KOPT-K1 (cell line): Measurements from ENCODE around the gene EIF2B4.
"Not testable (repeated sequence)": the region's sequence is repeated elsewhere in the genome, so short reads cannot be mapped to it uniquely, and the experiment has no call there.

Source experiments
- H3K27ac ChIP-seq: fragments of 200-600 bp; sonication (generic); 2 replicates; pipeline ENCODE4 v1.5.1; 2016; ENCODE audit warnings: antibody characterized with exemption, mild to moderate bottlenecking, low read depth, low read length; ENCODE audit not compliant: poor library complexity, severe bottlenecking
- H3K36me3 ChIP-seq: fragments of 200-600 bp; sonication (generic); 2 replicates; pipeline ENCODE4 v1.5.1; 2017; ENCODE audit warnings: antibody characterized with exemption, mild to moderate bottlenecking, low read length, moderate library complexity; ENCODE audit not compliant: insufficient read depth
- H3K9me3 ChIP-seq: fragments of 200-600 bp; sonication (generic); 2 replicates; pipeline ENCODE4 v1.5.1; 2017; ENCODE audit warnings: antibody characterized with exemption, low read length, mild to moderate bottlenecking; ENCODE audit not compliant: insufficient read depth, poor library complexity, severe bottlenecking

EIF2B4 gene

DNA sequence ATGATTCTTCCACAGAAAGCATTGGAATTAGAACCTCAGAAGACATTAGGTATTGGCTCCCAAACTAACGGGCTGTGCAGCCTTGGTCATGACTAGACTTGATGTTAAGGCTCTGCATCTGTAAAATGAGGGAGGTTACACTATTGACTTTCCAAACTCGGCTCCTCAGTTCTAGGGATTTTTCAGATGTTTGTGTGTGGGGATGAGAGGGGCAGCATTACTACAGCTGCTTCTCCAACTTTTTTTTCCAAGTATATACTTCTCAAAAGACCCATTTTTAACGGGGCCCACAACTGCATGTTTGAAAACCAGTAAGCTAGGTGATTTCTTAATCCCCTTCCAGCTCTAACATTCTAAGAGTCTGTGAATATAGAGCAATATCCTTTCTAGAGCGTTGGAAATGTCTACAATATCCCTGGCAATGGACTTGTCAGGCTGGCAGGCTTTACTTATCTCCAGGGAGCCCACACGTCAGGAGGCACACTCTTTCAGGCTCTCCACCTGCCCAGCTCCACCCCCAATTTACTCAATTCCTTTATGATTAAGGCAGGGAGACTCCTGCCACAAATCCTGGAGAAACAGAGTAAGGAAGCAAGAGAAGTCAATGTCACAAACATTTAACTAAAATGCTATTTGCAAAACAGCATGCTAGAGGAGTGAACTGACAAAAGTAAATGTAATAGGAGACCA, 46.4 kb downstream of the EIF2B4 start:
- no peaks in the 10 kb centered on the region for H3K9me3 ChIP-seq
- peaks cover 34% of the 10 kb centered on the region for H3K36me3 ChIP-seq
- H3K27ac ChIP-seq, result peak overlapping the region; percentile 84

DNA sequence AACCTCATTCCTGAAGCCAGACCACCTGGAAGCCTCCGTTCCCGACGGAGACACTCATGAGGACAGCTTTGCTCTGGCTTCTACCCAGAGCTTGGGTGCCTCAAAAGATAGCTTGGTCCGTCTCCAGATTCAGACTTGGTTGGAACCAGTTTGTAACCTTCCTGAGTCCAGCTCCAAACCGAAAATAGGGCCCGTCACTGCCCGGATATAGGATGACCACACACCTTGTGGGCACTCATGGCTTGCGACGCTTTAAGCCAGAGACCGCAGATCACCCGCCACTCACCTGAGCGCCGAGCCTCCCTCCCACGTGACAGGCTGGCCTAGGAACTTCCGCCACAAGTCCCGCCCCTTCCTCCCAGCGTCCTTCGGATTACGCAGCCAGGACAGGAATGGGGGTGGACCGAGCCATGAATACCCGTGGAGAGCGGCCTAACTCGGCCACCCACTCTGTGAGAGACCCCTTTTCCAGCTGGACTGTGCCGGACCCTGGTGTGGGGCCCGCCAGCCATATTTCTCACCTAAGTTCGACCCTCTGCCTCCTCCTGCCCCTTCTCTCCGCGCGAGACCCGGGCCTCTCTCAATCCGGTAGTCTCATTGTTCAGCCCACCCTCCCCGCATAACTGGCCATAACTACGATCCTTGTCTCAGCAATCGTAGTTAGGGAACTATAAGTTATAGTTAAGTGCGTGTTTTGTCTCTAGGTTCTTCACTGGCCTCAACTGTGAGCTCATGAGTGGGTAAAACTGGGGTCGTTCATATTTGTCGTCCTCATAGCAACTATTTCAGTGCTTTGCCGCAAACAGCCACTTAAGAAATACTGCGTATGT, 47.2 kb downstream of the EIF2B4 start, which contains the start of gene MPV17:
Gene MPV17, minus strand, starts transcription at position 332 of the 830 bp plus-strand sequence. CDS start 580 bp downstream, outside the sequence.
- Histone ChIP-seq H3K36me3 (peaks cover 26% of the 10 kb centered on the region), H3K9me3 (no peaks in the 10 kb centered on the region), H3K27ac (peak within 1 kb of the TSS; percentile 84)

DNA sequence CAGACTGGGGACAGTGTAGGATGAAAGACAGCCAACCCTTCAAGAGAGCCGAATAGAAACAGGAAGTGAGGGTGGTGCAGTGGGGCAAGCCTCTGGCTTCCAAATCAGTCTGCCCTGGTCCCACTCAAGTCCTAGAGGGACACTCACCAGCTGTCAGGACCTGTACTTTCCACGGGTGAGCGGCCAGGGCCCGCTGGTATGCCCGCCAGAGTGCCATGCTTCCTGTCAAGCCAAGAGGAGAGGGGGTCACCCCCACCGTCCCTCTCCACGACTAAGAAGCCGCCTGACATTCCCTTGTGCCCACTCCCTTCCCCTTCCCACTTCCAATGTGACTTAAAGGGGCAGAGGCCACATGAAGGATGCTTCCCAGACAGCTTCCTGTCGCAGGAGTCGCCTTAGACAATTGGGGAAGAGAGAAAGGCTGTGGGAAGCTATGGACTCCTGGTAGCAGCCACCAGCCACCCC, 47.8 kb downstream of the EIF2B4 start:
- Histone ChIP-seq H3K27ac (peak overlapping the region; percentile 84), H3K36me3 (peaks cover 21% of the 10 kb centered on the region), H3K9me3 (no peaks in the 10 kb centered on the region)

DNA sequence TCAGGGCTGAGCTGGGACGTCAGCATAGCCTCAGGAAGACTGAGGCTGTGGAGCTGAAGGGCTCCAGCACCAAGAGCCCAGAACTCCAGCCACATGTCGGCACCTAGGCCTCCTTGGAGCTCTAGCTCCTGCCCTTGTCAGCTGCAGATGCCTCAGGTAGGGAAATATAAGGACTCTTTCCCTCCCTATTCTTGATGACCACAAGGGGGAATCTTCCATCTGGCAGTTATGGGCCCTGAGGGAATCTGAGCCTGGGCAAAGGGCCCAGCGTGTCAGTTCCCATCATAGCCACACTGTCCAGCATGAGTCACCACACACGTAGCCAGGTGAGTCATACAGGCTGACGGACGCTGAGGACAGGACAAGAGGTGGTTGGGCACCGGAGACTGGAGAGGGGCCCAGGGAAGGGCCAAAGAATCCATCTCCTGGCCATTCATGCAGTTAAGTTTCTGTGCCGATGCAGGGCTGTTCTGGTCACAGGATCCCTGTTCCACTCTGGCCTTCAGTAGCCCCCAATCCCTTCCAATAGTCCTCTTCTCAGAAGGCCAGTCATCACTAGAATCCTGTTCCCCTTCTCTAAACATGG, 49.1 kb downstream of the EIF2B4 start:
- Histone ChIP-seq H3K27ac (no peak overlapping the region), H3K9me3 (no peaks in the 10 kb centered on the region), H3K36me3 (peaks cover 19% of the 10 kb centered on the region)

DNA sequence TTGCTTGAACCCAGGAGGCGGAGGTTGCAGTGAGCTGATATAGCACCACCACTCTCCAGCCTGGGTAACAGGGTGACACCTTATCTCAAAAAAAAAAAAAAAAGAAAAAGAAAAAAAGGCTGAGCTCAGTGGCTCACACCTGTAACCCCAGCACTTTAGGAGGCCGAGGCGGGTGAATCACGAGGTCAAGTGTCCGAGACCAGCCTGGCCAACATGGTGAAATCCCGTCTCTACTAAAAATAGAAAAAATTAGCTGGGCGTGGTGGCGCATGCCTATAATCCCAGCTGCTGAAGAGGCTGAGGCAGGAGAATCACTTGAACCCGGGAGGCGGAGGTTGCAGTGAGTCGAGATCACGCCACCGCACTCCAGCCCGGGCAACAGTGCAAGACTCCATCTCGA, 50.3 kb downstream of the EIF2B4 start:
- peaks cover 11% of the 10 kb centered on the region; the same call in 1 of the 2 replicates for H3K36me3 ChIP-seq
- H3K27ac ChIP-seq, H3K9me3 ChIP-seq: not testable (repeated sequence)

DNA sequence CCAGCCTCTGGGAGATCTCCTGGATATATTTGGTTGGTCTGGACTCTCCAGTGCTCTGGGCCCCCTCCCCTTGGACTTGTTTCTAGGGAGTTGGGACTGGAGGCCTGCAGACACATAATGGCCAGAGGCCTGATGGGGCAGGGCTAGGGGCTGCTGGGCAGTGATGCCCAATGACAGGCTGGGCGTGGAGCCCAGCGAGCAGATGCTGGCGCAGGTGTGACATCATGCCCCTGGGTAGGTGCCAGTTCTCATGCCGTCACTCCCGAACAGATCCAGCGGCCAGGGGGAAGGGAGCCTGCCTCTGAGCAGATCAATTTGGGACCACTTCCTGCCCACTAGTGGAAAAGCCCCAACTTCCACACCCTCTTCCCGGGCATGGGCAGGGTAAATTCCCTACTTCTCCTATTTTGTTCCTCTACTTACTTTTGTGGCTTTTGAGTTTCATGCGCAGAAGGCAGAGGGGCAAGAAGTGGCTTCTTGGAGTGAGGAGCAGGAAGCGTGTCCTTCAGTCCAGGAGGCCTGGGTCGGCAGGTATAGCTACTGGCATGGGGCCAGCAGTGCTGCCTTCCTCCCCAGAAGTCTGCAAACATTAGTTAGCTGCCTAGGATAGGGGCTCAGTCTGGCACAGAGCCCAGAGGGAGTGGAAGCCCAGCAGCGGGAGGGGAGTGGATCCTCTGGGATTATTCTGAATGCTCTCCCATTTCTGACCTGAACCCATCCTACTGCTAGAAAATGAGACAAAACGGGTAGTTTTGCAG, 53.3 kb downstream of the EIF2B4 start:
- H3K27ac ChIP-seq, result no peak overlapping the region
- no peaks in the 10 kb centered on the region for H3K9me3 ChIP-seq
- peaks cover 12% of the 10 kb centered on the region; the same call in 1 of the 2 replicates for H3K36me3 ChIP-seq

DNA sequence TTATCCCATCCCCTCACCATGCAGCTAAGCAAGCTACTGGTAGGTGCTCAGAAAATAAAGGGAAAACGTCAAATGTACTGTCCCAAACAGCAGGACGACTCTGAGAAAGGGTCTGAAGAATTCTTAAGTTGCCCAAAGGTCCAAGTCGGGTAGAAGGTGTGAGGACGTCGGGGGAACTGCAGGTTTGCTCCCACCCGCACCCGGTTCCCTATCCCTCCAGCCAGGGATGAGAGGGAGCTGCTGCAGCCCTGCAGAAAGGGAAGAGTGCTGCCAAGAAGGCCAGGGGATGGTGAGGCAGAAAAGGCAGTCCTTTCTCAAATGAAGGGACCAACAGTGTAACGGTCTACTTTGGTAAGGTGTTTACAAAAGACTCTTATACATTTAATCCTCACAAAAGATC, 55.0 kb downstream of the EIF2B4 start:
- Histone ChIP-seq H3K36me3 (peaks cover 20% of the 10 kb centered on the region), H3K9me3 (no peaks in the 10 kb centered on the region), H3K27ac (no peak overlapping the region)

DNA sequence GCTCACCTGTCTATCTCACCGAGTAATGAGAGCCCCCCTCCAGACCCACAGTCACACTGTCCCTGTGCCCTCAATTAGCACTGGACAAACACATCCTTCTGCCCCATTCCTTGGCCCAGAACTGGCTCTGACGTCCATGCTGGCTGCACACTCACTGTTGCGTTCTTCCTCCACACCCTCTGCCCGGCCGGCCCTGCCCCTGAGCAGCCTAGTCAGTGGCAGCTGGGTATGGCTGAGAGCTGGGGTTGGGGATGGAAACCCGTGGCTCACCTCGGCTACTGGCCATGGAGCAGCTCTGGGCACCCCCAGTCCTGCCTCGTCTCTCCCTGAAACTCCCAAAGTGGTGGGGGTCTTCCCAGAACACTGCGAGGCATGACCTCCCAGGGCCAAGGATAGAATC, 55.4 kb downstream of the EIF2B4 start:
- H3K36me3 ChIP-seq, result peaks cover 21% of the 10 kb centered on the region
- H3K9me3 ChIP-seq, result no peaks in the 10 kb centered on the region
- no peak overlapping the region for H3K27ac ChIP-seq
